Peyer's patch (tissue), 4 donors: ENCODE data around the gene FLT3LG. TPM values are rescaled to one million over a fixed set of nuclear protein-coding genes. Genes with fewer than 3 reads are reported as not detected.

Experiments
- DNase-seq, 3 donors: peaks; one replicate each; pipeline ENCODE4 v3.0.0-alpha.2; 2017 to 2019
- H3K27ac ChIP-seq, 4 donors: fragments of 200-600 bp; sonication (generic); one replicate each; pipeline ENCODE4 v1.5.1; 2016 to 2019
- H3K27me3 ChIP-seq, 2 donors: fragments of 200-600 bp; sonication (generic); one replicate each; pipeline ENCODE4 v1.5.1; 2019
- H3K36me3 ChIP-seq, 3 donors: fragments of 200-600 bp; sonication (generic); one replicate each; pipeline ENCODE4 v1.5.1; 2016 to 2019
- H3K4me1 ChIP-seq, 4 donors: fragments of 200-600 bp; sonication (generic); one replicate each; pipeline ENCODE4 v1.5.1; 2016 to 2019
- H3K4me3 ChIP-seq, 4 donors: fragments of 200-600 bp; sonication (generic); 1 replicate in 3 of 4; 2 replicates in 1 of 4; pipeline ENCODE4 v1.5.1; 2016 to 2019; ENCODE audit warnings: mild to moderate bottlenecking in 1 of 4
- H3K9me3 ChIP-seq, 4 donors: fragments of 200-600 bp; sonication (generic); one replicate each; pipeline ENCODE4 v1.5.1; 2016 to 2019; ENCODE audit warnings: mild to moderate bottlenecking in 1 of 4
- CTCF ChIP-seq, 6 experiments: fragments of 450-650 bp in 4 of 6; fragments of 200-600 bp in 2 of 6; sonication (generic) in 1 of 6; IDR thresholded peaks; one replicate each; pipeline ENCODE4 v1.5.1; 2017 to 2019; ENCODE audit warnings: antibody characterized with exemption in 6 of 6, mild to moderate bottlenecking in 3 of 6, moderate library complexity in 1 of 6
- POLR2A ChIP-seq, 2 donors: fragments of 450-650 bp; IDR thresholded peaks; one replicate each; pipeline ENCODE4 v1.5.1; 2017; ENCODE audit warnings: antibody characterized with exemption in 2 of 2, mild to moderate bottlenecking in 2 of 2, moderate library complexity in 2 of 2
- total RNA-seq, 4 donors: library from RNA; depleted of rRNA; stranded (reverse); fragments of >200 nt; gene quantifications; one replicate each; pipeline ENCODE4 v1.1.0, GENCODE V29; 2016

FLT3LG gene
- total RNA-seq, 4 donors from 2014 or later = 2.8 to 22.3 (median 5.0) TPM

DNA sequence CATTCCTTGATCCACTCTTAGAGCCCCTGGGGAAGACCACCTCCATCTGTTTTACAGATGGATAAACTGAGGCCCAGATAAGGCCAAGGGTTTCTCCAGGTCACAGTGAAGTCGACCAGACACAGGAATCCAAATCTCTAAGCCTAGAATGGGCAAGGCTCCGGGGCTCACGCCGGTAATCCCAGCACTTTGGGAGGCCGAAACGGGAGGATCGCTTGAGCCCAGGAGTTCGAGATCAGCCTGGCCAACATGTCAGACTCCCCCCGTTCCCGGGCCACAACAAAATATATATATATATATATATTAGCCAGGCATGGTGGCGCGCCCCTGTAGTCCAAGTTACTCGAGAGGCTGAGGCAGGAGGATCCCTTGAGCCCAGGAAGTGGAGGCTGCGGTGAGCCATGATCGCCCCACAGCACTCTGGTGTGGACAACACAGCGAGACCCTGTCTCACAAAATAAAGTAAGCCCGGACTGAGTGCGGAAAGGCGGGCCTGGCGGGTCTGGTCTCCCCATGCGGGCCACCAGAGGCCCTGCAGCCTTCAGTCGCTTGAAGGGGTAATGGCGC lies 12.8 kb downstream of the FLT3LG start:
- Histone ChIP-seq H3K27ac (peak overlapping the region; percentile 55 to 94 (median 74)), H3K27me3 (no peaks in the 10 kb centered on the region), H3K9me3 (no peaks in the 10 kb centered on the region), H3K36me3 (peaks cover 0 to 26% (median 0%) of the 10 kb centered on the region in 3 donors), H3K4me1 (peaks cover 0 to 26% (median 19%) of the 10 kb centered on the region in 4 donors), H3K4me3 (peak overlapping the region in 3 of 4 donors; percentile 25 to 95 (median 41))
- DNase-seq = no peak
- peak in 3 of 6 experiments; percentile 11 to 22 (median 18) for TF ChIP-seq CTCF (IDR thresholded peaks at IDR 0.05)
- TF ChIP-seq POLR2A (IDR thresholded peaks at IDR 0.05) = no peak

- peaks cover 0 to 26% (median 19%) of the 10 kb centered on the region in 4 donors for H3K4me1 ChIP-seq
- peaks cover 0 to 32% (median 0%) of the 10 kb centered on the region in 3 donors for H3K36me3 ChIP-seq
- peak; percentile 99 to 100 (median 100) for DNase-seq
- H3K27ac ChIP-seq = peak within 1 kb of the TSS; percentile 92 to 95 (median 94)
- H3K9me3 ChIP-seq = no peaks in the 10 kb centered on the region
- TF ChIP-seq POLR2A (IDR thresholded peaks at IDR 0.05) (peak; percentile 99), CTCF (IDR thresholded peaks at IDR 0.05) (peak in 1 of 6 experiments; percentile 6)
- H3K4me3 ChIP-seq = peak within 1 kb of the TSS; percentile 94 to 99 (median 96)
- H3K27me3 ChIP-seq = no peaks in the 10 kb centered on the region
Observed at GRCh38 chr19:49487277-49488045, 13.4 kb downstream of the FLT3LG start, which contains the start of gene RPL13A. Gene RPL13A (plus strand): TSS chr19:49487608. CDS start chr19:49487630, 22 bp downstream.

DNA sequence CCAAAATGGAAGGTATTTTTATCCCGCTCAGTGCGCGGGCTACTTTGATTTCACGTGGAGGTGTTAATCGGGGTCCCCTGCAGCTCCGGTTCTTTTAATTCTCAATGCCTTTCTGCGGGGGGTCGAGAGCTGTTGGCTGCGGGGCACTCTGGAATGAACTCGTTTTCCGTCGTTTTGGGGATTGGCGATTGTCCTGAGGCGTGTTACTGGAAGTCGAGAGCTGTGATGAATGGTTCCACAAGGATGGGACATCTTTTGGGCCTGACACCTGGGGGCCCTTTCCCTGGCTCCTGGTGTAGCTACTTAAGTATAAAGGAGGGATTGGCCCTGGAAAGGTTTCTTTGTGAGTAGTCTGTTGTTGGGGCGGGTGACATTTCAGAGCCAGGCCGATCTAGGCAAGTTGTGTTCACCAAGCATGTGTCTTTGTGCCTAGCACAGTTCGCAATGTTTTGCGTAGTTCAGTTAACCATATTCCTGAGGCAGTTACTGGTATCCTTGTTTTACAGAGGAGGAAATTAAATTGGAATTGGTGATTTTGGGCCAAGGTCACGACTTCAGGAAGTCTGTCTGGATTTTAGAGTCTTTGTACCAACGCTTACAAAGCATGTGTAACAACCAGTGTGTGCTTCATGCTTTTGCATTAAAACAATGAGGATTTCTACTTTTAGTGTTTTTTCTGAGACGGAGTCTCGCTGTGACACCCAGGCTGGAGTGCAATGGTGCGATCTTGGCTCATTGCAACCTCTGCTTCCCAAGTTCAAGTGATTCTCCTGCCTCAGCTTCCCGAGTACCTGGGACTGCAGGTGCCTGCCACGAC lies 14.2 kb downstream of the FLT3LG start:
- H3K27me3 ChIP-seq = no peaks in the 10 kb centered on the region
- DNase-seq = no peak
- peak overlapping the region; percentile 94 to 99 (median 96) for H3K4me3 ChIP-seq

GRCh38 chr19:49488863-49489537 lies 15.0 kb downstream of the FLT3LG start:
- H3K4me1 ChIP-seq = peaks cover 0 to 26% (median 19%) of the 10 kb centered on the region in 4 donors
- H3K27ac ChIP-seq = peak overlapping the region; percentile 92 to 95 (median 94)
- H3K36me3 ChIP-seq = peaks cover 0 to 37% (median 0%) of the 10 kb centered on the region in 3 donors

More for the DNA sequence above, 14.2 kb downstream of the FLT3LG start:
- peak overlapping the region; percentile 92 to 95 (median 94) for H3K27ac ChIP-seq
- TF ChIP-seq CTCF (IDR thresholded peaks at IDR 0.05) (no peak), POLR2A (IDR thresholded peaks at IDR 0.05) (no peak)
- H3K4me1 ChIP-seq = peaks cover 0 to 26% (median 19%) of the 10 kb centered on the region in 4 donors
- peaks cover 0 to 37% (median 0%) of the 10 kb centered on the region in 3 donors for H3K36me3 ChIP-seq
- no peaks in the 10 kb centered on the region for H3K9me3 ChIP-seq

More at GRCh38 chr19:49488863-49489537, 15.0 kb downstream of the FLT3LG start:
- TF ChIP-seq POLR2A (IDR thresholded peaks at IDR 0.05) (no peak), CTCF (IDR thresholded peaks at IDR 0.05) (no peak)
- DNase-seq = no peak
- no peaks in the 10 kb centered on the region for H3K27me3 ChIP-seq
- H3K9me3 ChIP-seq = no peaks in the 10 kb centered on the region
- H3K4me3 ChIP-seq = peak overlapping the region; percentile 94 to 99 (median 96)
